ENCODE results near the gene CAMK4.

DNA sequence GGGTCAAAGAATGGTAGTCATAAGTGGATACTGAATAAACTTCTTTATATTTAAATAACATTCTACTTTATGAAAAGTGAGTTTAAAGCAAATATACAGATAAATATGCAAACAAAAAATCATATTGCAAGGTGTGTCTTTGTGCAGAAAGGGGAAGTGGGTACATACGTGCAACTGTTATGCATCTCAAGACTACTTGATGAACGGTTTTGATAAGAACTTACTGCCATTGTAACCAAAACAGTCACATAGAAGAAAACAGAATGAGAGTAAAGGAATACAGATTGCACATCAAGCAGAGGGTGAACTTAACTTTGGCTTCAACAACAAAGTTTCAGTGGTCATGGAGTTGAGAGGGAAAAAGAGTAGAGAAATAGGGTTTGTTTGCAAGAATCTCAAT lies 9.9 kb downstream of the CAMK4 start:
- TF ChIP-seq JUN (IDR thresholded peaks at IDR 0.05; ENCODE audit: borderline replicate concordance, insufficient read depth, insufficient read length, low read depth) (no peak), EZH2 (IDR thresholded peaks at IDR 0.05; ENCODE audit: borderline replicate concordance, low read depth, low read length, severe bottlenecking) (no peak), POLR2A (IDR thresholded peaks at IDR 0.05; ENCODE audit: low read depth, low read length) (no peak), POLR2AphosphoS5 (IDR thresholded peaks at IDR 0.05; ENCODE audit: insufficient read depth, low read depth, low read length) (no peak), MAX (IDR thresholded peaks at IDR 0.05; ENCODE audit: insufficient read depth, insufficient read length) (no peak), GATA2 (IDR thresholded peaks at IDR 0.05; ENCODE audit: insufficient read depth, insufficient read length, low read depth, low read length) (no peak), FOS (IDR thresholded peaks at IDR 0.05; ENCODE audit: borderline replicate concordance, insufficient read depth, low read length) (no peak), MYC (IDR thresholded peaks at IDR 0.05; ENCODE audit: low read depth, low read length) (no peak)
- TF ChIP-seq, protein P1, sequence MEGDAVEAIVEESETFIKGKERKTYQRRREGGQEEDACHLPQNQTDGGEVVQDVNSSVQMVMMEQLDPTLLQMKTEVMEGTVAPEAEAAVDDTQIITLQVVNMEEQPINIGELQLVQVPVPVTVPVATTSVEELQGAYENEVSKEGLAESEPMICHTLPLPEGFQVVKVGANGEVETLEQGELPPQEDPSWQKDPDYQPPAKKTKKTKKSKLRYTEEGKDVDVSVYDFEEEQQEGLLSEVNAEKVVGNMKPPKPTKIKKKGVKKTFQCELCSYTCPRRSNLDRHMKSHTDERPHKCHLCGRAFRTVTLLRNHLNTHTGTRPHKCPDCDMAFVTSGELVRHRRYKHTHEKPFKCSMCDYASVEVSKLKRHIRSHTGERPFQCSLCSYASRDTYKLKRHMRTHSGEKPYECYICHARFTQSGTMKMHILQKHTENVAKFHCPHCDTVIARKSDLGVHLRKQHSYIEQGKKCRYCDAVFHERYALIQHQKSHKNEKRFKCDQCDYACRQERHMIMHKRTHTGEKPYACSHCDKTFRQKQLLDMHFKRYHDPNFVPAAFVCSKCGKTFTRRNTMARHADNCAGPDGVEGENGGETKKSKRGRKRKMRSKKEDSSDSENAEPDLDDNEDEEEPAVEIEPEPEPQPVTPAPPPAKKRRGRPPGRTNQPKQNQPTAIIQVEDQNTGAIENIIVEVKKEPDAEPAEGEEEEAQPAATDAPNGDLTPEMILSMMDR (IDR thresholded peaks at IDR 0.05; ENCODE audit: extremely low read depth in 1 of 2, insufficient read depth in 1 of 2, low read depth in 1 of 2, low read length in 2 of 2), result no peak
